GM21367 (cell line): ENCODE measurements around the gene SERPINF2.
"Not testable (repeated sequence)": the region's sequence is repeated elsewhere in the genome, so short reads cannot be mapped to it uniquely, and the experiment has no call there.

Experiments
- ATAC-seq: cut with Tn5 transposase; IDR thresholded peaks from one replicate; pipeline ENCODE4 v1.9.1; 2021; ENCODE audit not compliant: unreplicated experiment

SERPINF2 gene

DNA sequence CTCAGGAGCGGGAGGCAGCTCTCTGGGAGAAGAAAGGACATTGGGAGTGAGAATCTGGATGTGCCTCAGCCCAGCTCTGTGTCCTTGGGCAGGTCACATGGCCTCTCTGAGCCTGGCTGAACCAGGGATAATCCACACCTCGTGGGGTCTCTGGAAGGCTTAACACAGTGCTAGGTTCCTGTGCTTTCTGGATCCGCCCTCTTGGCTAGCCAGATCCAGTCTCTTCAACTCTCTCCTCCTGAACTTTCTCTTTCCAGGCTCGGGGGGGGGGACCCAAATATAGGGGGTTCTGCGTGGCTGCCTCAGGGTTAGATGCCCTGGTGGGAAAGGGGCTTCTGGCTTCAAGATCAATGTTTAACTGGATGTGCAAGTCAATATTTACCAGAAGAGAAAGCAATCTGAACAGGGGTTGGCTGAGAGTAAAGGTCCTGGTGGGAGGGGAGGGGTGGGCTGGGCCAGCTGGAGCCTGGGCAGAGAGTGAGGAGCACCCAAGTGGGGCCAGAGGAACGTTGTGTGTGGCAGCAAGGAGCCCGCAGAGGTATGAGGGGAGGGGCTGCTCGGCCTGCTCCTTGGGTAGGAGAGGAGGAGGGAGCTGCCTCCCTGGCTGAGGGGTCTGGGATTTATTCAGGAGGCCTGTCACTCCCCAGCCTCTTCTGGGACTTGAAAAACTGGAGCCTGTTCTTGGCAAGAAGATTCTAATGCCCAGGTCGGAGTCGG lies at the start of gene SERPINF2:
Gene SERPINF2 (plus strand): TSS at position 501 of the 717 bp plus-strand sequence. CDS start 2,125 bp downstream, outside the sequence.
- ATAC-seq: no peak

DNA sequence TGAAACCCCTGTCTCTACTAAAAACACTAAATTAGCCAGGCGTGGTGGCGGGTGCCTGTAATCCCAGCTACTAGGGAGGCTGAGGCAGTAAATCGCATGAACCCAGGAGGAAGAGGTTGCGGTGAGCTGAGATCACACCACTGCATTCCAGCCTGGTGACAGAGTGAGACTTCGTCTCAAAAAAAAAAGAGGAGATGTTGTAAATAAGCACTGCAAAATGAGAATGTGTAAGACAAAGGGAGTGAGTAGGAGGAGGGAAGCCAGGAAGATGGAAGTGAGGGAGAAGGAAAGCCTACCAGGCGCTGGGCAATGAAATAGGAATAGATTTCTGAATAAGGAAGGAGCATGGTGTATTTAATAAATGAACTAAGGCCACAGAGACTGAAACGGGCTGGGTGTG lies 49.3 kb upstream of the SERPINF2 start:
- ATAC-seq: no peak

GRCh38 chr17:1695365-1695764 lies 47.3 kb upstream of the SERPINF2 start:
- ATAC-seq: no peak

GRCh38 chr17:1697681-1698080 lies 45.0 kb upstream of the SERPINF2 start:
- ATAC-seq: no peak

GRCh38 chr17:1699891-1700290 lies 42.8 kb upstream of the SERPINF2 start:
- not testable (repeated sequence) for ATAC-seq

DNA sequence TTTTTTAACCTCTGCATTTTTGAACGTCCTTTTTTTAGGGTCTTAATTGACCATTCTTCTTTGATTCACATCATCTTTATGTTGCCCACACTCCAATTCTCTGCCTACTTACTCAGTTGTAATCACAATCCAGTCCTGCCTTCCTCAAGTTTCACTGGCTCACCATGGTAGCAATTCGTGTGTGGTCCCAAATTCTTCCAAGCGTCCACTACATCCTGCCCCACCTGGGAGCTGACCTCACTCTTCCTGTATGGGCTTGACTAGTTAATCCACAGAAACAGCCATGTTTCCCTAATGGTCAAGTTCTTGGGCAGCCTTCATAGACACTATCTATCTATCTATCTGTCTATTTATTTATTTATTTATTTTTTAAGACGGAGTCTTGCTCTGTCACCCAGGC lies 39.6 kb upstream of the SERPINF2 start:
- ATAC-seq: no peak

- ATAC-seq: no peak
These were observed 37.7 kb upstream of the SERPINF2 start for GRCh38 chr17:1705004-1705403.

GRCh38 chr17:1707107-1707506 lies 35.6 kb upstream of the SERPINF2 start:
- no peak for ATAC-seq

GRCh38 chr17:1708791-1709346 lies 33.8 kb upstream of the SERPINF2 start:
- not testable (repeated sequence) for ATAC-seq

- ATAC-seq: no peak
These were observed 33.2 kb upstream of the SERPINF2 start for GRCh38 chr17:1709403-1709951.

- no peak for ATAC-seq
These were observed 32.5 kb upstream of the SERPINF2 start, which contains the start of gene TLCD2 for GRCh38 chr17:1709971-1710806. TLCD2 (minus strand) TSS chr17:1710377; CDS start chr17:1710242, 135 bp downstream.

DNA sequence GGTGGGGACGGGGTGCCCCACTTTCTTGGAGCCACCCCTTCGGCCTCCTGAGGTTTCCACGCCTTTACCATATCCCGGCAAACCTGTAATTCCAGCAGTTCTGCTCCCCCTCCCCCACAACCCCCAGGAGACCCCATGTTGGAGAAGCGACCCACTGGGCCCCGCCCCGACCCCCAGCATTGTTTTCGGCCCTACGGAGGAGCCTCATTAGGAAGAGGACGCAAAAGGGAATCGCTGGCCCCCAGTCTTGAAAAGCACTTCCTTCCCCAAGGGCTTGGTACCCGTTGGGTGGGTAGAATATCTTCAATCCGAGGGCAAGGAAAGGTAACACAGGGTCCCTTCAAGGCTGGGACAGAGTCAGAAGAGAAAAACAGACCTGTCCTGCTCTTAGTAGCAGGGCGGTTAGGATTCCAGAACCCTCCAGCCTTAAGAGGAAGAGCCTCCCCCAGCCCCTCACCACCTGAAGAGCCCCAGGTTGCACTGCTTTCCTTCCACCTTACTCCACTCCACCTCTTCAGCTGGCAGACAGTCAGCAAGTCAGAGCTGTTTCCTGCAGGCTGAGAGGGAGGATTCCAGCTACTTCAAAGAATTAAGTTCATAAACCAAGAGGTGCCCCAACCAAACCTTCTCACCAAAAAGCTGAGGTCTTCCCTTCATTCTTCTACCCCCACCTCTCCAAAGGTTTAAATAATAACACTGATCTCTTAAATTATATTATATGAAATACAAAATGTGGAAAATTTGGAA lies 31.7 kb upstream of the SERPINF2 start:
- ATAC-seq: no peak

DNA sequence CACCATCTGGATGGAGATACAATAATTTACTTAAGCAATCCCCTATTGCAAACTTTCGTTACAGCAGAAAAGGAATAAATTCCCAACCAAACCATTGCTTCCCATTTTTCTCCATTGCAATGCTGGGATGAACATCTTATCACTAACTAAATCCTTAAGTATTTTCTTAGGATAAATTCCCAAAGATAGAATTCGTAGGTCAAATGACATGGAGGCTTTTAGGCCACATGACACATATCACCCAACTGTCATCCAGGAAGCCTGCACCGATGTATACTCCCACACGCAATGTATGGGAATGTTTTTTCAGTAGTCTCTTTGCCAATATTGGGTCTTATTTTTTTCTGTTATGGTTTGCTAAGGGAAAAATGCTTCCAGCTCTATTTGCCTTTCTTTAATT lies 30.9 kb upstream of the SERPINF2 start:
- no peak for ATAC-seq

- ATAC-seq: no peak
These were observed 30.4 kb upstream of the SERPINF2 start for GRCh38 chr17:1712271-1712670.

- ATAC-seq: no peak
These were observed 29.4 kb upstream of the SERPINF2 start for GRCh38 chr17:1713160-1713877.

DNA sequence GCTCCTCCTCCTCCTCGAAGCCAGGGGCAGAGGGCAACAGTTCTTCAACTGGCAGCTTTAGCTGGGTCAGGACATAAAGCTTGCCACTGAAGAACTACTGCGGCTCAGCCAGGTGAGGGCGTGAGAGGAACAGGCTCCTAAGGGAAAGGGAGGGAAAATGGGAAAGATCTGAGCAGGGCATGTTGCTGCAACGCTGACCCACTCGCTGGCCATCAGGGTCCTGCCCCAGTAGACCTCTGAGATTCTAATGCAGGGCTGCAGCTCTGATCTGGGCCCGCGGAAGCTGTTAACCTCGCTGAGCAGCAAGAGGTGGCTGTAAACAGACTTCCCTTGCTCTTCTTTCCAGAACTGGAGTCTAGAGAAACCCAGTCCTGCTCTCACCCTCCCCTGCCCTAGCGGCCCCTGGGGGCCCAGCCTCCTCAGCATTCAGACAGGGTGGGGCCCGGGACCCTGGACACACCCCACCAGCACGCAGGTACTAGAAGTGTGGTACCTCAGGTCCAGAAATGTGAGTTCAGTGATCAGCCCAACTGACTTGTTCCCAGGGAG lies 28.7 kb upstream of the SERPINF2 start:
- no peak for ATAC-seq

- ATAC-seq: no peak
These were observed 28.2 kb upstream of the SERPINF2 start for GRCh38 chr17:1714427-1714979.

- ATAC-seq: no peak
These were observed 27.5 kb upstream of the SERPINF2 start for GRCh38 chr17:1714980-1715802.

- ATAC-seq: no peak
These were observed 26.9 kb upstream of the SERPINF2 start for GRCh38 chr17:1715803-1716075.
